Activated CD8-positive, alpha-beta T cell treated with anti-CD3 and anti-CD28 coated beads, Interleukin-2, amount 10 ng/mL, durations not matched to agents 7 days and 5 days (primary cell): ENCODE measurements around the gene GALNS. TPM values are rescaled to one million over a fixed set of nuclear protein-coding genes. Genes with fewer than 3 reads are reported as not detected.

ENCODE experiments used
- ATAC-seq: fragments of 150-1000 bp; cut with Tn5 transposase; one replicate; pipeline ENCODE4 v1.10.0; 2021; ENCODE audit warnings: moderate library complexity
- CTCF ChIA-PET: fragments of 350-600 bp; sonication (Branson Sonifier 250); formaldehyde crosslinking; loops from one replicate; lab custom pipeline; 2021; ENCODE audit warnings: antibody characterized with exemption; lab: Charles Lee
- POLR2A ChIA-PET: fragments of 350-600 bp; sonication (Branson Sonifier 250); formaldehyde crosslinking; loops from one replicate; lab custom pipeline; 2021; ENCODE audit warnings: antibody characterized with exemption; lab: Charles Lee
- DNase-seq: peaks from one replicate; pipeline ENCODE4 v3.0.0-alpha.2; 2020
- H3K27ac Mint-ChIP-seq: one replicate; pipeline ENCODE4 v1.8.0; 2021; ENCODE audit warnings: mild to moderate bottlenecking, mixed read lengths
- H3K27me3 Mint-ChIP-seq: one replicate; pipeline ENCODE4 v1.8.0; 2021; ENCODE audit warnings: low read depth, mixed read lengths
- H3K36me3 Mint-ChIP-seq: one replicate; pipeline ENCODE4 v1.8.0; 2021; ENCODE audit warnings: low read depth, mixed read lengths
- H3K4me1 Mint-ChIP-seq: one replicate; pipeline ENCODE4 v1.8.0; 2021; ENCODE audit warnings: low read depth, mixed read lengths
- H3K4me3 Mint-ChIP-seq: one replicate; pipeline ENCODE4 v1.8.0; 2021; ENCODE audit warnings: mild to moderate bottlenecking, mixed read lengths
- H3K9me3 Mint-ChIP-seq: one replicate; pipeline ENCODE4 v1.8.0; 2022; ENCODE audit warnings: mixed read lengths; ENCODE audit not compliant: insufficient read depth
- total RNA-seq, 2 experiments: library from RNA; stranded (reverse); gene quantifications; one replicate each; pipeline ENCODE4 v1.2.3, GENCODE V29; 2021

The GALNS gene
- total RNA-seq, 2 experiments from 2014 or later: 31.1 to 33.3 TPM

GRCh38 chr16:88815901-88816589, 40.7 kb downstream of the GALNS start:
- Mint-ChIP-seq H3K4me3 (no peak overlapping the region), H3K4me1 (peaks cover 9% of the 10 kb centered on the region), H3K36me3 (no peaks in the 10 kb centered on the region), H3K27ac (no peak overlapping the region), H3K9me3 (no peaks in the 10 kb centered on the region), H3K27me3 (no peaks in the 10 kb centered on the region)
- DNase-seq: peak; percentile 66
- ChIA-PET POLR2A (no interaction called here), CTCF (interaction anchor here (0.9 to 2.2 kb wide), 4 partner anchors 15 to 400 kb away, joined by 3 to 12 read pairs (median 4); no protein-coding TSS in a partner anchor)
- ATAC-seq: no peak

GRCh38 chr16:88815227-88815626, 41.5 kb downstream of the GALNS start:
- POLR2A ChIA-PET: no interaction called here

DNA sequence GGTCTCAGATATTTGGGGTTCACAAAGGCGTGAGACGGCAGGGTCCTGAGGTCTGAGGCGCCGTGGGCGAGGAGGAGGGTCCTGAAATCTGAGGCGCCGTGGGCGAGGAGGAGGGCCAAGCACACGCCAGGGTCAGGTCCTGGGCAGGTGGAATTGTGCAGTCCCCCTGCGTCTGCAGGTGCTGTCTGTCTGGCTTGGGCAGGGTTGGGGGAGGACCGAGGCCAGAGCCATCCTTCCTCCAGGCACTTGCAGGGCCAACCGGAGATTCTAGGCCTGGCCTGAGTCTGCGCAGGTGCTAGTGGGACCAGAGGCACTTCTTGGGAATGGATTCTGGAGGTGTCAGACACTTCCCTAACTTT, 42.6 kb downstream of the GALNS start:
- ChIA-PET POLR2A (no interaction called here), CTCF (interaction anchor here (0.8 to 5.5 kb wide), 3 partner anchors 44 to 402 kb away, joined by 3 to 42 read pairs (median 12); partner anchors contain the start of genes GALNS and TRAPPC2L)
- H3K27ac Mint-ChIP-seq: no peak overlapping the region

More at GRCh38 chr16:88815227-88815626, 41.5 kb downstream of the GALNS start:
- Mint-ChIP-seq H3K27ac (no peak overlapping the region), H3K4me1 (peaks cover 14% of the 10 kb centered on the region), H3K27me3 (no peaks in the 10 kb centered on the region), H3K4me3 (no peak overlapping the region), H3K36me3 (peaks cover 2% of the 10 kb centered on the region), H3K9me3 (no peaks in the 10 kb centered on the region)
- ATAC-seq (no peak), DNase-seq (no peak)
- CTCF ChIA-PET: interaction anchor here (0.9 to 2.2 kb wide), 3 partner anchors 15 to 43 kb away, joined by 3 to 12 read pairs (median 3); no protein-coding TSS in a partner anchor

GRCh38 chr16:88813269-88814143, 43.2 kb downstream of the GALNS start:
- peak overlapping the region; percentile 5 for H3K27ac Mint-ChIP-seq
- no peak for DNase-seq
- H3K4me3 Mint-ChIP-seq: peak overlapping the region; percentile 81
- H3K4me1 Mint-ChIP-seq: peaks cover 25% of the 10 kb centered on the region
- no peaks in the 10 kb centered on the region for H3K27me3 Mint-ChIP-seq
- peaks cover 17% of the 10 kb centered on the region for H3K36me3 Mint-ChIP-seq
- CTCF ChIA-PET: interaction anchor here (0.8 to 5.5 kb wide), 5 partner anchors 32 to 427 kb away, joined by 3 to 42 read pairs (median 5); partner anchors contain the start of genes GALNS and TRAPPC2L
- no peak for ATAC-seq
- POLR2A ChIA-PET: interaction anchor here (0.7 to 2.6 kb wide), 6 partner anchors 9 to 112 kb away, joined by 3 to 10 read pairs (median 8); no protein-coding TSS in a partner anchor
- no peaks in the 10 kb centered on the region for H3K9me3 Mint-ChIP-seq

More for the DNA sequence above, 42.6 kb downstream of the GALNS start:
- ATAC-seq (no peak), DNase-seq (no peak)
- Mint-ChIP-seq H3K4me1 (peaks cover 24% of the 10 kb centered on the region), H3K36me3 (peaks cover 12% of the 10 kb centered on the region), H3K4me3 (no peak overlapping the region), H3K9me3 (no peaks in the 10 kb centered on the region), H3K27me3 (no peaks in the 10 kb centered on the region)

- ATAC-seq (no peak), DNase-seq (peak; percentile 45)
- peak overlapping the region; percentile 81 for H3K4me3 Mint-ChIP-seq
- H3K27ac Mint-ChIP-seq: peak overlapping the region; percentile 93
- ChIA-PET POLR2A (interaction anchor here (0.5 to 4.2 kb wide), 9 partner anchors 10 to 111 kb away, joined by 3 to 27 read pairs (median 8); no protein-coding TSS in a partner anchor), CTCF (interaction anchor here (0.7 to 5.5 kb wide), 11 partner anchors 10 to 428 kb away, joined by 3 to 42 read pairs (median 3); partner anchors contain the start of genes GALNS, TRAPPC2L and ZNF778)
- no peaks in the 10 kb centered on the region for H3K27me3 Mint-ChIP-seq
- peaks cover 32% of the 10 kb centered on the region for H3K4me1 Mint-ChIP-seq
- H3K9me3 Mint-ChIP-seq: no peaks in the 10 kb centered on the region
- peaks cover 25% of the 10 kb centered on the region for H3K36me3 Mint-ChIP-seq
These were observed 44.1 kb downstream of the GALNS start for GRCh38 chr16:88812513-88813268.

GRCh38 chr16:88811769-88812512, 44.8 kb downstream of the GALNS start, which contains the start of gene APRT:
TSS of gene APRT (minus strand) at chr16:88811928. CDS start at chr16:88811899, 29 bp downstream.
- Mint-ChIP-seq H3K36me3 (peaks cover 29% of the 10 kb centered on the region), H3K4me1 (peaks cover 32% of the 10 kb centered on the region), H3K27ac (peak within 1 kb of the TSS; percentile 97), H3K4me3 (peak within 1 kb of the TSS; percentile 85), H3K27me3 (no peaks in the 10 kb centered on the region), H3K9me3 (no peaks in the 10 kb centered on the region)
- DNase-seq (peak; percentile 97), ATAC-seq (peak; percentile 84)
- ChIA-PET POLR2A (interaction anchor here (0.6 to 4.2 kb wide), 10 partner anchors 9 to 360 kb away, joined by 3 to 27 read pairs (median 6); partner anchors contain the start of gene CDH15), CTCF (interaction anchor here (0.7 to 5.5 kb wide), 14 partner anchors 9 to 429 kb away, joined by 3 to 42 read pairs (median 3); partner anchors contain the start of genes GALNS, TRAPPC2L and ZNF778)

GRCh38 chr16:88810912-88811768, 45.6 kb downstream of the GALNS start:
- DNase-seq: peak; percentile 79
- POLR2A ChIA-PET: interaction anchor here (0.6 to 4.2 kb wide), 11 partner anchors 8 to 241 kb away, joined by 3 to 27 read pairs (median 8); partner anchors contain the start of genes GALNS, TRAPPC2L and ZC3H18
- H3K4me1 Mint-ChIP-seq: peaks cover 35% of the 10 kb centered on the region
- peak overlapping the region; percentile 85 for H3K4me3 Mint-ChIP-seq
- H3K27ac Mint-ChIP-seq: peak overlapping the region; percentile 93
- CTCF ChIA-PET: interaction anchor here (0.9 to 5.5 kb wide), 13 partner anchors 12 to 407 kb away, joined by 3 to 42 read pairs (median 4); partner anchors contain the start of genes GALNS and TRAPPC2L
- H3K36me3 Mint-ChIP-seq: peaks cover 37% of the 10 kb centered on the region
- H3K9me3 Mint-ChIP-seq: no peaks in the 10 kb centered on the region
- no peaks in the 10 kb centered on the region for H3K27me3 Mint-ChIP-seq
- ATAC-seq: peak; percentile 67

DNA sequence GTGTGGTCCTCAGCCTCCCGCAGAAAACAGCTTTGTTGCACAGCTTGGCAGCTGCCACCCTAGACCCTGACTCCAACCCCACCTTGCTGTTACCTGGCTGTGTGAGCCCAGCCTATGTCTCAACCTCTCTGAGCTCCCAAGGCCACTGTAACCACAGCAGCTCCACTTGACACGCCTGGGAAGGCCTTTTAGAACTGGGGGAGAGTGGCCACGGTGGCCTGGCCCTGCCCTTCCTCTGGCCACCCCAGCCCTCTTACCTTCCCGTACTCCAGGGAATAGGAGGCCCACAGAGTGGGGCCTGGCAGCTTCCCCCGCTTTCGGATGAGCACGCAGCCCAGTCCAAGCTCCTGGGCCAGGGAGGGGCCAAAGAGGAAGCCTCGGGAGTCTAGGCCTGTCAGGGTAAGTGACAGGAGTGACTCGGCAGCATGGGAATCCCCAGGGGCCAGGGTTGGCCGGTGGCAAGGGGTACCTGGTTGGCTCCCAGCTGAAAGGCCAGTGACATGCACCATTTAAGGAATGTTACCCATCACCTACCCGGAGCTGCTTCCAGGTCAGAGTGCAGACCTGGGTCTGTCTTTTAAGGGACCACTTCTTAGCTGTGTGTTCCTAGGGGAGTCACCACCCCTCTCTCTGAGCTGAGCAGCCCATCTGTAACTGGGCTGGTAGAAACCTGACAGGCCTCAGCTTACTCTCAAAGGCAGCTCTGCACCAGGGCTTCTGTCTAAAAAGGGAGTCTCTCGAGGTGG, 46.4 kb downstream of the GALNS start:
- Mint-ChIP-seq H3K4me1 (peaks cover 41% of the 10 kb centered on the region), H3K9me3 (no peaks in the 10 kb centered on the region), H3K27ac (peak overlapping the region; percentile 93), H3K27me3 (no peaks in the 10 kb centered on the region), H3K36me3 (peaks cover 44% of the 10 kb centered on the region), H3K4me3 (peak overlapping the region; percentile 85)
- ATAC-seq (no peak), DNase-seq (no peak)
- ChIA-PET POLR2A (interaction anchor here (0.6 to 4.2 kb wide), 11 partner anchors 10 to 287 kb away, joined by 3 to 27 read pairs (median 5); partner anchors contain the start of genes GALNS, TRAPPC2L and ZC3H18), CTCF (interaction anchor here (0.8 to 5.5 kb wide), 7 partner anchors 11 to 406 kb away, joined by 3 to 42 read pairs (median 5); partner anchors contain the start of genes GALNS and TRAPPC2L)
